NT2/D1 (cell line): ENCODE data around the gene KLHDC8A.
"Not testable (repeated sequence)": the region's sequence is repeated elsewhere in the genome, so short reads cannot be mapped to it uniquely, and the experiment has no call there.

Experiments
- DNase-seq: peaks from one replicate; pipeline ENCODE4 v3.0.0-alpha.2; 2011; ENCODE audit warnings: low read depth, low spot score
- H3K27me3 ChIP-seq: 2 replicates; pipeline ENCODE4 v1.6.0; 2011; ENCODE audit warnings: mild to moderate bottlenecking; ENCODE audit not compliant: insufficient read length, insufficient read depth
- H3K36me3 ChIP-seq: 2 replicates; pipeline ENCODE4 v1.6.1; 2011; ENCODE audit warnings: mild to moderate bottlenecking, low read length, mixed read lengths; ENCODE audit not compliant: insufficient read depth, insufficient read length
- H3K4me1 ChIP-seq: 2 replicates; pipeline ENCODE4 v1.5.1; 2011; ENCODE audit not compliant: insufficient read depth, insufficient read length
- H3K4me3 ChIP-seq: 2 replicates; pipeline ENCODE4 v1.5.1; 2011; ENCODE audit warnings: low read depth; ENCODE audit not compliant: insufficient read length
- H3K9ac ChIP-seq: 2 replicates; pipeline ENCODE4 v1.6.0; 2011; ENCODE audit warnings: low read depth; ENCODE audit not compliant: insufficient read length
- H3K9me3 ChIP-seq: 2 replicates; pipeline ENCODE4 v1.5.1; 2011; ENCODE audit warnings: mild to moderate bottlenecking, low read length; ENCODE audit not compliant: insufficient read depth
- SUZ12 ChIP-seq: IDR thresholded peaks from 2 replicates; pipeline ENCODE4 v1.6.1; 2011; ENCODE audit not compliant: insufficient read length, insufficient read depth; ENCODE audit errors: extremely low read depth
- YY1 ChIP-seq: IDR thresholded peaks from 2 replicates; pipeline ENCODE4 v1.6.1; 2011; ENCODE audit not compliant: insufficient read length, insufficient read depth
- ZNF274 ChIP-seq: IDR thresholded peaks from 2 replicates; pipeline ENCODE4 v1.6.1; 2011; ENCODE audit warnings: mild to moderate bottlenecking, low read depth, low read length

KLHDC8A gene

GRCh38 chr1:205391386-205391785, 34.7 kb upstream of the KLHDC8A start:
- TF ChIP-seq ZNF274 (no peak), YY1 (no peak), SUZ12 (no peak)
- H3K9me3 ChIP-seq, result peaks cover 9% of the 10 kb centered on the region; the same call in 1 of the 2 replicates
- no peak for DNase-seq
- H3K4me1 ChIP-seq, result no peaks in the 10 kb centered on the region
- no peak overlapping the region for H3K9ac ChIP-seq
- no peak overlapping the region for H3K4me3 ChIP-seq
- no peaks in the 10 kb centered on the region for H3K27me3 ChIP-seq
- no peaks in the 10 kb centered on the region for H3K36me3 ChIP-seq

- Histone ChIP-seq H3K4me3 (no peak overlapping the region), H3K27me3 (no peaks in the 10 kb centered on the region), H3K4me1 (no peaks in the 10 kb centered on the region), H3K9me3 (no peaks in the 10 kb centered on the region), H3K9ac (no peak overlapping the region), H3K36me3 (no peaks in the 10 kb centered on the region)
- DNase-seq, result no peak
- TF ChIP-seq SUZ12 (no peak), YY1 (no peak), ZNF274 (no peak)
Observed at GRCh38 chr1:205387845-205388244, 31.1 kb upstream of the KLHDC8A start.

GRCh38 chr1:205382990-205383389, 26.3 kb upstream of the KLHDC8A start:
- not testable (repeated sequence) for H3K9ac ChIP-seq, DNase-seq, H3K27me3 ChIP-seq, H3K4me1 ChIP-seq, H3K4me3 ChIP-seq, H3K36me3 ChIP-seq, H3K9me3 ChIP-seq

- no peaks in the 10 kb centered on the region for H3K4me1 ChIP-seq
- DNase-seq, result no peak
- TF ChIP-seq YY1 (no peak), SUZ12 (no peak), ZNF274 (no peak)
- no peaks in the 10 kb centered on the region for H3K27me3 ChIP-seq
- no peaks in the 10 kb centered on the region for H3K36me3 ChIP-seq
- H3K9me3 ChIP-seq, result no peaks in the 10 kb centered on the region
- H3K9ac ChIP-seq, result no peak overlapping the region
- no peak overlapping the region for H3K4me3 ChIP-seq
Observed at GRCh38 chr1:205382561-205382960, 25.8 kb upstream of the KLHDC8A start.

GRCh38 chr1:205381305-205381704, 24.6 kb upstream of the KLHDC8A start:
- DNase-seq, result no peak
- H3K4me1 ChIP-seq, result no peaks in the 10 kb centered on the region
- H3K9ac ChIP-seq, result no peak overlapping the region
- TF ChIP-seq SUZ12 (no peak), YY1 (no peak), ZNF274 (no peak)
- H3K27me3 ChIP-seq, result no peaks in the 10 kb centered on the region
- no peaks in the 10 kb centered on the region for H3K36me3 ChIP-seq
- no peaks in the 10 kb centered on the region for H3K9me3 ChIP-seq
- H3K4me3 ChIP-seq, result no peak overlapping the region

GRCh38 chr1:205380882-205381281, 24.2 kb upstream of the KLHDC8A start:
- TF ChIP-seq ZNF274 (no peak), SUZ12 (no peak), YY1 (no peak)
- Histone ChIP-seq H3K4me1 (no peaks in the 10 kb centered on the region), H3K27me3 (no peaks in the 10 kb centered on the region), H3K4me3 (no peak overlapping the region), H3K36me3 (no peaks in the 10 kb centered on the region), H3K9me3 (no peaks in the 10 kb centered on the region), H3K9ac (no peak overlapping the region)
- no peak for DNase-seq

- H3K9ac ChIP-seq, result no peak overlapping the region
- no peaks in the 10 kb centered on the region for H3K36me3 ChIP-seq
- peaks cover 2% of the 10 kb centered on the region for H3K4me1 ChIP-seq
- H3K9me3 ChIP-seq, result no peaks in the 10 kb centered on the region
- no peak overlapping the region for H3K4me3 ChIP-seq
- H3K27me3 ChIP-seq, result no peaks in the 10 kb centered on the region
- DNase-seq, result no peak
- TF ChIP-seq ZNF274 (no peak), YY1 (no peak), SUZ12 (no peak)
Observed at GRCh38 chr1:205379056-205379455, 22.3 kb upstream of the KLHDC8A start.

GRCh38 chr1:205377355-205377754, 20.6 kb upstream of the KLHDC8A start:
- H3K36me3 ChIP-seq, result no peaks in the 10 kb centered on the region
- no peak for DNase-seq
- TF ChIP-seq SUZ12 (no peak), ZNF274 (no peak), YY1 (no peak)
- no peak overlapping the region for H3K9ac ChIP-seq
- H3K9me3 ChIP-seq, result no peaks in the 10 kb centered on the region
- H3K4me3 ChIP-seq, result no peak overlapping the region
- peaks cover 2% of the 10 kb centered on the region for H3K4me1 ChIP-seq
- no peaks in the 10 kb centered on the region for H3K27me3 ChIP-seq
